ENCODE data around the gene INPP5J. TPM values are rescaled to one million over a fixed set of nuclear protein-coding genes. Genes with fewer than 3 reads are reported as not detected.

The INPP5J gene
- total RNA-seq, 1 experiment from 2014 or later = not detected

GRCh38 chr22:31084811-31085492 lies 37.8 kb upstream of the INPP5J start:
- DNase-seq = no peak
- Histone ChIP-seq H3K9me3 (no peaks in the 10 kb centered on the region), H3K4me3 (no peak overlapping the region), H3K36me3 (peaks cover 53% of the 10 kb centered on the region), H3K27me3 (no peaks in the 10 kb centered on the region)

DNA sequence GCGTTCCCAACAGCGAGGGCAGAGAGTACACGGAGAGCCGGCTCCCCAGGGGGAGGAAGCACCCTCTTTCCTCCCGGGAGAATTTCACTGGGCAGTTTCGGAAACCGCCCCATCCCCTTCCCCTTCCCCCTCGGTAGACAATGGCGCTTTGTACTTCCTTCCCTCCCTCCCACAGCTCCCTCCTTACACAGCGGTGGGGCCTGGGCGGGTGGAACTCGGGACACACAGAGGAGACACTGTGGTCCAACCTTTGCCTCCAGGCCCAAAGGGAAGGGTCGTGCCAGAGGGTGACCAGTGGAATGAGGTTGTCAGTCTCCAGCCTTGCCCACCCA lies 37.3 kb upstream of the INPP5J start:
- no peak for DNase-seq
- H3K4me3 ChIP-seq = no peak overlapping the region
- peaks cover 55% of the 10 kb centered on the region for H3K36me3 ChIP-seq

GRCh38 chr22:31085928-31086327 lies 36.8 kb upstream of the INPP5J start:
- no peaks in the 10 kb centered on the region for H3K27me3 ChIP-seq
- H3K4me3 ChIP-seq = no peak overlapping the region
- no peak for DNase-seq
- peaks cover 60% of the 10 kb centered on the region for H3K36me3 ChIP-seq
- no peaks in the 10 kb centered on the region for H3K9me3 ChIP-seq

More for the DNA sequence above, 37.3 kb upstream of the INPP5J start:
- no peaks in the 10 kb centered on the region for H3K27me3 ChIP-seq
- H3K9me3 ChIP-seq = no peaks in the 10 kb centered on the region

GRCh38 chr22:31086703-31087330 lies 35.9 kb upstream of the INPP5J start:
- no peak overlapping the region for H3K4me3 ChIP-seq
- peaks cover 69% of the 10 kb centered on the region for H3K36me3 ChIP-seq
- no peaks in the 10 kb centered on the region for H3K9me3 ChIP-seq
- no peak for DNase-seq
- no peaks in the 10 kb centered on the region for H3K27me3 ChIP-seq

GRCh38 chr22:31087744-31088215 lies 35.0 kb upstream of the INPP5J start:
- peaks cover 74% of the 10 kb centered on the region for H3K36me3 ChIP-seq
- H3K4me3 ChIP-seq = no peak overlapping the region
- H3K9me3 ChIP-seq = no peaks in the 10 kb centered on the region
- H3K27me3 ChIP-seq = no peaks in the 10 kb centered on the region
- no peak for DNase-seq

DNA sequence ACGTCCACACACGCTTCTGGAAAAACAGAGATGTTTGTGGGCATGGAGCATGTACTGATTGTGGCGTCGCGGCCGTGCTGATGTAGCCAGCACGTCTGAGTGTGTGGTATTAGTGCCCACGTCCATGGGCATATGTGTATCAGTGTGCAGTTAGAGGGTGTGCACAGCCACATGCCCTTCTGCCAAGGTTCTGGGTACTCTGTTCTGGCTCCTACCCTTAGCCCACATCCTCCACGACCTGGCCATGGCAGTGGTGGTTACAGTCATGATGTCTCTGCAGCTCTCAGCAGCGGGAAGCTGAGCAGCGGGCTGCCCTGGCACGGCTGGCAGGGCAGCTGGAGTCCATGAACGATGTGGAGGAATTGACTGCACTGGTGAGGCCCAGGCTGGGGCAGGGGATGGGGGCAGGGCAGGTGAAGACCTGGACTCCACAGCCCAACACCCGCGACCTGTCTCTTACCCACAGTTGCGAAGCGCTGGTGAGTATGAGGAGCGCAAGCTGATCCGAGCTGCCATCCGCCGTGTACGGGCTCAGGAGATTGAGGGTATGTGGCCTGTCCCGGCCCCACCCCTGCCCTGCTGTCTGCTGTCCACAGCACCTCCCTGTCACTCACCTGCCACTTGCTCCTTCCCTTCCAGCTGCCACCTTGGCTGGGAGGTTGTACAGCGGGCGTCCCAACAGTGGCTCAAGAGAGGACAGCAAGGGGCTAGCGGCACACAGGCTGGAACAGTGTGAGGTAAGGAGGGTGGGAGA lies 34.4 kb upstream of the INPP5J start:
- H3K36me3 ChIP-seq = peaks cover 74% of the 10 kb centered on the region
- no peaks in the 10 kb centered on the region for H3K9me3 ChIP-seq
- H3K27me3 ChIP-seq = no peaks in the 10 kb centered on the region
- no peak for DNase-seq
- no peak overlapping the region for H3K4me3 ChIP-seq

- Histone ChIP-seq H3K4me3 (no peak overlapping the region), H3K27me3 (no peaks in the 10 kb centered on the region), H3K36me3 (peaks cover 73% of the 10 kb centered on the region), H3K9me3 (no peaks in the 10 kb centered on the region)
- no peak for DNase-seq
Observed at GRCh38 chr22:31089160-31090100, 33.3 kb upstream of the INPP5J start.

GRCh38 chr22:31090217-31091085 lies 32.3 kb upstream of the INPP5J start:
- H3K9me3 ChIP-seq = no peaks in the 10 kb centered on the region
- peaks cover 78% of the 10 kb centered on the region for H3K36me3 ChIP-seq
- H3K27me3 ChIP-seq = no peaks in the 10 kb centered on the region
- no peak for DNase-seq
- H3K4me3 ChIP-seq = no peak overlapping the region

GRCh38 chr22:31091106-31091975 lies 31.4 kb upstream of the INPP5J start:
- H3K4me3 ChIP-seq = no peak overlapping the region
- DNase-seq = no peak

GRCh38 chr22:31092161-31092560 lies 30.6 kb upstream of the INPP5J start:
- peaks cover 88% of the 10 kb centered on the region for H3K36me3 ChIP-seq
- H3K9me3 ChIP-seq = no peaks in the 10 kb centered on the region

More at GRCh38 chr22:31091106-31091975, 31.4 kb upstream of the INPP5J start:
- H3K9me3 ChIP-seq = no peaks in the 10 kb centered on the region
- H3K27me3 ChIP-seq = no peaks in the 10 kb centered on the region
- peaks cover 81% of the 10 kb centered on the region for H3K36me3 ChIP-seq

DNA sequence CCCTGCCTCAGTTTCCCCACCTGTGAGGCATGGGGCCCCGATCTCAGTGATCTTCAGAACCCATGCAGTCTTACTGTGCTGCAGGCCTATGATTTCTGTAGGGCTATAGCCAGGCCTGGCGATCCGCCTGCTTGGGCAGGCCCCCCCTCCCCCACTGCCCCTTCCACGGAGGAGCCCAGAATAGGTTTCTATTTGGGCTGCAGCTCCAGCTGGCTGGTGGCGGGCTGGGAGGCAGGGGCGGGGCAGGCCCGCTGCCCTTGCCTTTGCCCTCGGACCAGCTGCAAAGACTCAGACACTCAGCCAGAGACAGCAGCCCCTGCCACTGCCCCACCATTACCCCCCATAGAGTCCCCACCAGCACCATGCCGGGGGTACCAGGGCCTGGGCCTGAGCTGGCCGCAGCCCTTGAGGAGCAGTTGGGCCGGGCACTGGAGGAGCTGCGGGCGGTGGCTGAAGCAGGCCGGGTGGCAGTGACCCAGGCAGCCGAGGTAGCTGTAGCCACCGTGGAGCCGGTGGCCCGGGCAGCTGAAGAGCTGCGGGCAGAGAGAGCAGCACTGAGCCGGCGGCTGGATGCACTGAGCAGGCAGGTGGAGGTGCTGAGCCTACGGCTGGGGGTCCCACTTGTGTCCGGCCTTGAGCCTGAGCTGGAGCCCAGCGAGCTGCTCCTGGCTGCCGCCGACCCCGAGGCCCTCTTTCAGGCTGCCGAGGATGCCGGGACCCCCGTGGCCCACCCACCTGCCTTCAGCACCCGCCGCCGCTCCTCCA lies 29.5 kb upstream of the INPP5J start:
- no peak for DNase-seq
- H3K36me3 ChIP-seq = peaks cover 88% of the 10 kb centered on the region

More at GRCh38 chr22:31092161-31092560, 30.6 kb upstream of the INPP5J start:
- DNase-seq = no peak
- Histone ChIP-seq H3K27me3 (no peaks in the 10 kb centered on the region), H3K4me3 (no peak overlapping the region)

DNA sequence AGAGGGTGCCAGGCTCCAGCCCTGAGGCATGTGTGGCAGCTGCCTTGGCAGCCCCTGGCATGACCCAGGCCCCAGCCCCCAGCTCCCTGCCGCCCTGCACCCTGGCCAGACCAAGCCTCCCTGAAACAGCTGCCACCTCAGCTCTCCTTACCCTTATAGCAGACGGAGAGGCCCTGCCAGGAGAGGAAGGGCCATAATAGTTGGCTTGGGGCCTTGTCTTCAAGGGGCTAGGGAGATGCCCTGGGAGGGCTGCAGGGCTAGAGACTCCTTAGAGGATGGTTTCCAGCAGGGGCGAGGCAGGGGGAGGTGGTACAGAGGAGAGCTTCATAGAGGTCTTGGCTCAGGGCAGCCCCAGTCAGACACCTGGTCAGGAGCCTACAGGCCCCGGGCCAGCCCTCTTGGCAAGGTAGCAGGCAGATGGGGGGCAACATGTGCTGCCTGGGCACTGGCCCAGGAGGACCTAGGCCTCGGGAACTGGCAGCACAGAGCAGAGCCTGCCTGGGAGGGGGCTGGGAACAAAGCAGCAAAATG lies 28.7 kb upstream of the INPP5J start:
- Histone ChIP-seq H3K36me3 (peaks cover 86% of the 10 kb centered on the region), H3K4me3 (no peak overlapping the region)
- no peak for DNase-seq

More for the DNA sequence above, 29.5 kb upstream of the INPP5J start:
- Histone ChIP-seq H3K4me3 (no peak overlapping the region), H3K27me3 (no peaks in the 10 kb centered on the region), H3K9me3 (no peaks in the 10 kb centered on the region)

DNA sequence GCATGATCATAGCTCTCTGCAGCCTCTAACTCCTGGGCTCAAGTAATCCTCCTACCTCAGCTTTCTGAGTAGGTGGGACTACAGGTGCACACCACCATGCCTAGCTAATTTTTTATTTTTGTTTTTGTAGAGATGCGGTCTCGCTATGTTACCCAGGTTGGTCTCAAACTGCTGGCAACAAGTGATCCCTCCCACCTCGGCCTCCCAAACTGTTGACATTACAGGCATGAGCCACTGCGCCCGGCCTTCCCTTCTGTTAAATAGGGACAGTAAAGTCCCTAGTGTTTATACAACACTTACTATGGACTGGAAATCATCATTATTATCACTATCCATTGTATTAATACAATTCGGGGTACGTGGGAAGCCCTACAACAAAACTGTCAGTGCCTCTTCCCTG lies 28.0 kb upstream of the INPP5J start:
- peaks cover 86% of the 10 kb centered on the region for H3K36me3 ChIP-seq
- no peaks in the 10 kb centered on the region for H3K9me3 ChIP-seq
- H3K4me3 ChIP-seq = no peak overlapping the region
- no peaks in the 10 kb centered on the region for H3K27me3 ChIP-seq
- DNase-seq = no peak

More for the DNA sequence above, 28.7 kb upstream of the INPP5J start:
- Histone ChIP-seq H3K27me3 (no peaks in the 10 kb centered on the region), H3K9me3 (no peaks in the 10 kb centered on the region)

DNA sequence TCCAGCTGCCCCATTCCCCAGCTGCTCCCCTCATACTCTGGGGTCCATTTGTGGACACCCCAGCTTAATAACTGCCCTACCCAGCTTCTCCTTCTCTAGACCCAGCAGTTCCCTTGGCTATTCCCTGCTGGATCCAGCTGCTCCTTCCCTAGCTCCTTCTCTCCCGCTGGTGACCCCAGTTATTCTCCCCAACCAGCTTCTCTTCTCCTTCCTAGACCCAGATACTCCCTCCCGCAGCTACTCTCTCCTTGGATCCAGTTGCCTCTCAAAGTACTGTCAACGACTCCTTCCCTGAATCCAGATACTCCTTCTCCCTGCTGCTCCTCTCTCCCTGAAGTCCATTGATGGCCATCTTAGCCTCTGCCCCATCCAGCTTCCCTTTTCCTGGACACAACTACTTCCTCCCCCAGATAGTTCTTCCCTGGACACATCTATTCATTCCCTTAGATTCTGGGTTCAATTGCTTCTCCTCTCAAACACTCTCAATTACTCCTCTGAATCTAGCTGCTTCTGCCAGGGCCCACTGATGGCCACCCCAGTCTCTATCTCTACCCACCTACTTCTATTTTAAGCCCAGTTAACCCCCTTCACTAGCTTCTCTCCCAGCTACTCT lies 27.0 kb upstream of the INPP5J start:
- H3K36me3 ChIP-seq = peaks cover 84% of the 10 kb centered on the region
- no peak for DNase-seq
- no peaks in the 10 kb centered on the region for H3K9me3 ChIP-seq
- H3K27me3 ChIP-seq = no peaks in the 10 kb centered on the region
- no peak overlapping the region for H3K4me3 ChIP-seq

Measured in MG63 (cell line).